NB4 (cell line): Measurements from ENCODE around the gene ALDOB.

Source experiments
- POLR2A ChIP-seq: IDR thresholded peaks from 2 replicates; pipeline ENCODE4 v1.6.1; 2011; ENCODE audit warnings: mild to moderate bottlenecking; ENCODE audit not compliant: insufficient read length; ENCODE audit errors: extremely low read depth
- TF ChIP-seq, protein P1 (sequence below): IDR thresholded peaks from one replicate; pipeline ENCODE4 v1.5.1; 2012; ENCODE audit warnings: low read depth, low read length

DNA sequence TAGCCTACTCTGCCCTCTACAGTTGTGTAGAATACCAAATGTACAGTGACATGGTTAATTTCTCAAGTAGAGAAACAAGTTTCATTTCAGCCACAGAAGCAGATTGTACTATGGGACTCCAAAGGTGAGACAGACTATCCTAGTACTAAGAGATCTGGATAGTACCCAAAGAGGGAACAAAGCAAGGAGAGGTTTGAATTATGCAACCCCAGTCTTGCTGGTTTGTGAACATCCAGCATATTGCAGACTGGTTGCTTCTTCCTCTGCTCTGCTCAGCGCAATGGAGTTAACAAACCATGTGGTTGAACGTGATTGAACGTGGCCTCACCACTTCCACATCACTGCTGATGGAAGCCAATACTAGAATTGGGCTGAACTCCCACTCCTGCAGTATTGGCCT is 43.3 kb upstream of the ALDOB start:
- TF ChIP-seq, protein P1, sequence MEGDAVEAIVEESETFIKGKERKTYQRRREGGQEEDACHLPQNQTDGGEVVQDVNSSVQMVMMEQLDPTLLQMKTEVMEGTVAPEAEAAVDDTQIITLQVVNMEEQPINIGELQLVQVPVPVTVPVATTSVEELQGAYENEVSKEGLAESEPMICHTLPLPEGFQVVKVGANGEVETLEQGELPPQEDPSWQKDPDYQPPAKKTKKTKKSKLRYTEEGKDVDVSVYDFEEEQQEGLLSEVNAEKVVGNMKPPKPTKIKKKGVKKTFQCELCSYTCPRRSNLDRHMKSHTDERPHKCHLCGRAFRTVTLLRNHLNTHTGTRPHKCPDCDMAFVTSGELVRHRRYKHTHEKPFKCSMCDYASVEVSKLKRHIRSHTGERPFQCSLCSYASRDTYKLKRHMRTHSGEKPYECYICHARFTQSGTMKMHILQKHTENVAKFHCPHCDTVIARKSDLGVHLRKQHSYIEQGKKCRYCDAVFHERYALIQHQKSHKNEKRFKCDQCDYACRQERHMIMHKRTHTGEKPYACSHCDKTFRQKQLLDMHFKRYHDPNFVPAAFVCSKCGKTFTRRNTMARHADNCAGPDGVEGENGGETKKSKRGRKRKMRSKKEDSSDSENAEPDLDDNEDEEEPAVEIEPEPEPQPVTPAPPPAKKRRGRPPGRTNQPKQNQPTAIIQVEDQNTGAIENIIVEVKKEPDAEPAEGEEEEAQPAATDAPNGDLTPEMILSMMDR: no peak
- no peak for TF ChIP-seq POLR2A
